HCT116 (cell line): ENCODE measurements around the gene SLC27A2. TPM values are rescaled to one million over a fixed set of nuclear protein-coding genes. Genes with fewer than 3 reads are reported as not detected.

ENCODE experiments used
- ATAC-seq: fragments of 200-7000 bp; cut with Tn5 transposase; 2 replicates; pipeline ENCODE4 v1.9.1; 2020; ENCODE audit warnings: mild to moderate bottlenecking, moderate library complexity
- BruUV-seq: library from RNA; stranded (reverse); fragments of 400-500 nt; replicated peaks from 2 replicates; lab custom pipeline; 2021; lab: Mats Ljungman, UMichigan
- CTCF ChIA-PET: fragments of 300-600 bp; sonication (Branson Sonifier 250); formaldehyde crosslinking; loops from one replicate; lab custom pipeline; 2021; ENCODE audit warnings: antibody characterized with exemption; lab: Charles Lee
- POLR2A ChIA-PET: fragments of 300-600, 350-600 bp; sonication (Branson Sonifier 250); formaldehyde crosslinking; loops from one replicate; lab custom pipeline; 2021; ENCODE audit warnings: antibody characterized with exemption; lab: Charles Lee
- RAD21 ChIA-PET, 2 experiments: fragments of 300-600 bp; sonication (Branson Sonifier 250); formaldehyde crosslinking; loops; one replicate each; lab custom pipeline; 2023; ENCODE audit warnings: low total read pairs in 2 of 2; ENCODE audit not compliant: uncharacterized antibody in 2 of 2, unreplicated experiment in 2 of 2, low non-redundant PET in 1 of 2; lab: Charles Lee
- DNase-seq: peaks from one replicate; pipeline ENCODE4 v3.0.0-alpha.2; 2010; ENCODE audit warnings: low read depth, low spot score
- H2AFZ ChIP-seq: fragments of 200-600 bp; shearing (Covaris generic), sonication (generic); 2 replicates; pipeline ENCODE4 v1.6.1; 2017; ENCODE audit warnings: low read depth, mixed run types, mixed read lengths, antibody characterized with exemption, low read length; ENCODE audit not compliant: poor library complexity, severe bottlenecking
- H3K27ac ChIP-seq: 2 replicates; pipeline ENCODE4 v1.5.1; 2012; ENCODE audit warnings: low read depth, low read length
- H3K27me3 ChIP-seq: fragments of 200-600 bp; sonication (generic); 2 replicates; pipeline ENCODE4 v1.6.1; 2016; ENCODE audit warnings: mixed run types, low read length, mixed read lengths; ENCODE audit not compliant: insufficient read depth
- H3K36me3 ChIP-seq, 2 experiments: fragments of 200-500 bp in 1 of 2; fragments of 200-600 bp in 1 of 2; sonication (Bioruptor generic) in 1 of 2; sonication (generic) in 1 of 2; 2 replicates each; pipeline versions ENCODE4 v1.5.1 to v1.6.1; 2014 to 2016; ENCODE audit warnings: low read length in 2 of 2, inconsistent platforms in 1 of 2, mixed read lengths in 1 of 2, mixed run types in 1 of 2; ENCODE audit not compliant: insufficient read depth in 2 of 2, control insufficient read depth in 1 of 2
- H3K4me1 ChIP-seq, 2 experiments: fragments of 200-600 bp in 1 of 2; sonication (generic) in 1 of 2; 2 replicates each; pipeline versions ENCODE4 v1.5.1 to v1.6.1; 2012 to 2017; ENCODE audit warnings: low read length in 2 of 2, inconsistent platforms in 1 of 2, mild to moderate bottlenecking in 1 of 2, mixed read lengths in 1 of 2, mixed run types in 1 of 2, moderate library complexity in 1 of 2; ENCODE audit not compliant: insufficient read depth in 2 of 2, control insufficient read depth in 1 of 2
- H3K4me2 ChIP-seq: fragments of 200-600 bp; sonication (generic); 2 replicates; pipeline ENCODE4 v1.6.1; 2017; ENCODE audit warnings: mixed run types, low read length, mixed read lengths
- H3K4me3 ChIP-seq, 2 experiments: fragments of 200-600 bp in 1 of 2; sonication (generic) in 1 of 2; replicated peaks in 1 of 2; 2 replicates each; pipeline ENCODE4 v1.5.1; 2011 to 2016; ENCODE audit warnings: low read length in 2 of 2, control low read depth in 1 of 2, low read depth in 1 of 2, mild to moderate bottlenecking in 1 of 2, mixed read lengths in 1 of 2, mixed run types in 1 of 2
- H3K79me2 ChIP-seq: fragments of 200-600 bp; sonication (generic); 2 replicates; pipeline ENCODE4 v1.6.1; 2017; ENCODE audit warnings: mild to moderate bottlenecking, mixed run types, low read length, moderate library complexity, mixed read lengths; ENCODE audit not compliant: insufficient read depth
- H3K9ac ChIP-seq: fragments of 200-600 bp; sonication (generic); 2 replicates; pipeline ENCODE4 v1.6.1; 2016; ENCODE audit warnings: low read length, mixed read lengths
- H3K9me2 ChIP-seq: fragments of 200-600 bp; sonication (generic), shearing (Covaris generic); 2 replicates; pipeline ENCODE4 v1.6.1; 2017; ENCODE audit warnings: mixed run types, mild to moderate bottlenecking, moderate library complexity; ENCODE audit not compliant: insufficient read depth
- H3K9me3 ChIP-seq, 2 experiments: fragments of 200-500 bp in 1 of 2; fragments of 200-600 bp in 1 of 2; sonication (Bioruptor generic) in 1 of 2; sonication (generic) in 1 of 2; 2 replicates each; pipeline ENCODE4 v1.6.1; 2014 to 2017; ENCODE audit warnings: low read length in 2 of 2, mixed read lengths in 2 of 2, inconsistent platforms in 1 of 2, low read depth in 1 of 2, mild to moderate bottlenecking in 1 of 2, mixed run types in 1 of 2, moderate library complexity in 1 of 2; ENCODE audit not compliant: control insufficient read depth in 1 of 2, insufficient read depth in 1 of 2
- H4K20me1 ChIP-seq: fragments of 200-600 bp; sonication (generic), shearing (Covaris generic); 2 replicates; pipeline ENCODE4 v1.6.1; 2017; ENCODE audit warnings: mixed run types, mild to moderate bottlenecking, moderate library complexity; ENCODE audit not compliant: insufficient read depth
- EZH2phosphoT487 ChIP-seq: fragments of 200-600 bp; IDR thresholded peaks from 2 replicates; pipeline ENCODE4 v1.6.1; 2018; ENCODE audit warnings: antibody characterized with exemption, borderline replicate concordance
- POLR2AphosphoS5 ChIP-seq: IDR thresholded peaks from 2 replicates; pipeline ENCODE4 v1.6.1; 2011; ENCODE audit warnings: mild to moderate bottlenecking, low read depth, low read length, moderate library complexity
- TCF7L2 ChIP-seq: IDR thresholded peaks from 2 replicates; pipeline ENCODE4 v1.7.0; 2011; ENCODE audit warnings: borderline replicate concordance, inconsistent platforms; ENCODE audit not compliant: insufficient read depth, insufficient read length; ENCODE audit errors: extremely low read depth
- YY1 ChIP-seq: IDR thresholded peaks from 2 replicates; pipeline ENCODE4 v1.6.1; 2011; ENCODE audit warnings: low read length, low read depth, moderate library complexity, mild to moderate bottlenecking; ENCODE audit not compliant: insufficient replicate concordance; ENCODE audit errors: extremely low read depth
- ZFX ChIP-seq: fragments of 450-650 bp; IDR thresholded peaks from 2 replicates; pipeline ENCODE4 v1.6.1; 2017
- intact Hi-C: fragments of 100-400 bp; cut with micrococcal nuclease; formaldehyde crosslinking; loops from 2 replicates; pipeline ENCODE4 v1.10.0; 2022
- total RNA-seq: library from RNA; stranded (reverse); gene quantifications from one replicate; pipeline ENCODE4 v1.2.1, GENCODE V29; 2021; ENCODE audit not compliant: unreplicated experiment
- TF ChIP-seq, protein P1 (sequence below): IDR thresholded peaks from 2 replicates; pipeline ENCODE4 v1.6.1; 2012
- TF ChIP-seq, protein P2 (sequence below), 3 experiments: fragments of 200-600 bp in 1 of 3; sonication (generic) in 1 of 3; IDR thresholded peaks in 2 of 3; conservative IDR thresholded peaks in 1 of 3; 2 replicates each; pipeline ENCODE4 v1.5.1; 2012 to 2017; ENCODE audit warnings: low read depth in 2 of 3, low read length in 2 of 3, antibody characterized with exemption in 1 of 3, borderline replicate concordance in 1 of 3, control low read depth in 1 of 3, mild to moderate bottlenecking in 1 of 3, mixed read lengths in 1 of 3, mixed run types in 1 of 3, moderate library complexity in 1 of 3; ENCODE audit not compliant: insufficient read depth in 1 of 3

Gene SLC27A2
- total RNA-seq, 1 experiment from 2014 or later, result 14.0 TPM

DNA sequence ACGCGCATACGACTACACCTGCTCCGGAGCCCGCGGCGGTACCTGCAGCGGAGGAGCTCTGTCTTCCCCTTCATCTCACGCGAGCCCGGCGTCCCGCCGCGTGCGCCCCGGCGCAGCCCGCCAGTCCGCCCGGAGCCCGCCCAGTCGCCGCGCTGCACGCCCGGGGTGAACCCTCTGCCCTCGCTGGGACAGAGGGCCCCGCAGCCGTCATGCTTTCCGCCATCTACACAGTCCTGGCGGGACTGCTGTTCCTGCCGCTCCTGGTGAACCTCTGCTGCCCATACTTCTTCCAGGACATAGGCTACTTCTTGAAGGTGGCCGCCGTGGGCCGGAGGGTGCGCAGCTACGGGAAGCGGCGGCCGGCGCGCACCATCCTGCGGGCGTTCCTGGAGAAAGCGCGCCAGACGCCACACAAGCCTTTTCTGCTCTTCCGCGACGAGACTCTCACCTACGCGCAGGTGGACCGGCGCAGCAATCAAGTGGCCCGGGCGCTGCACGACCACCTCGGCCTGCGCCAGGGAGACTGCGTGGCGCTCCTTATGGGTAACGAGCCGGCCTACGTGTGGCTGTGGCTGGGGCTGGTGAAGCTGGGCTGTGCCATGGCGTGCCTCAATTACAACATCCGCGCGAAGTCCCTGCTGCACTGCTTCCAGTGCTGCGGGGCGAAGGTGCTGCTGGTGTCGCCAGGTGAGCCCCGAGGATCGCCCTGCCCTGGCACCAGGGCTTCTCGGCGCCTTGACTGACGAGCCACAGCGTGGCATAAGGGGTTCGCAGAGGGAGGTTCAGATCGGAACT is 420 bp downstream of the SLC27A2 start:
- no peaks in the 10 kb centered on the region for H3K36me3 ChIP-seq
- ChIA-PET POLR2A (interaction anchor here (0.8 kb wide), 1 partner anchor 10 kb away, joined by 4 read pairs; no protein-coding TSS in a partner anchor), CTCF (interaction anchor here (0.6 to 2.7 kb wide), 2 partner anchors 34 to 134 kb away, joined by 4 to 10 read pairs; no protein-coding TSS in a partner anchor), RAD21 (interaction anchor here in 1 of 2 experiments (1.6 kb wide), 1 partner anchor 134 kb away, joined by 6 read pairs; no protein-coding TSS in a partner anchor)
- H3K9me3 ChIP-seq, result no peaks in the 10 kb centered on the region
- ATAC-seq (peak; percentile 79), DNase-seq (peak; percentile 8)
- H3K4me2 ChIP-seq, result peak overlapping the region; percentile 97
- H3K9me2 ChIP-seq, result no peaks in the 10 kb centered on the region
- BruUV-seq, result no TSS peak
- no peaks in the 10 kb centered on the region for H3K79me2 ChIP-seq
- intact Hi-C loops, result no loop called here
- H4K20me1 ChIP-seq, result no peaks in the 10 kb centered on the region
- peak overlapping the region; percentile 56 to 68 for H3K4me3 ChIP-seq
- peak overlapping the region; percentile 87 for H2AFZ ChIP-seq
- H3K9ac ChIP-seq, result peak overlapping the region; percentile 63
- TF ChIP-seq, protein P1, sequence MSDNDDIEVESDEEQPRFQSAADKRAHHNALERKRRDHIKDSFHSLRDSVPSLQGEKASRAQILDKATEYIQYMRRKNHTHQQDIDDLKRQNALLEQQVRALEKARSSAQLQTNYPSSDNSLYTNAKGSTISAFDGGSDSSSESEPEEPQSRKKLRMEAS, result peak; percentile 34
- no peak for TF ChIP-seq EZH2phosphoT487
- TF ChIP-seq YY1, result no peak
- TF ChIP-seq TCF7L2, result peak; percentile 34
- TF ChIP-seq, protein P2, sequence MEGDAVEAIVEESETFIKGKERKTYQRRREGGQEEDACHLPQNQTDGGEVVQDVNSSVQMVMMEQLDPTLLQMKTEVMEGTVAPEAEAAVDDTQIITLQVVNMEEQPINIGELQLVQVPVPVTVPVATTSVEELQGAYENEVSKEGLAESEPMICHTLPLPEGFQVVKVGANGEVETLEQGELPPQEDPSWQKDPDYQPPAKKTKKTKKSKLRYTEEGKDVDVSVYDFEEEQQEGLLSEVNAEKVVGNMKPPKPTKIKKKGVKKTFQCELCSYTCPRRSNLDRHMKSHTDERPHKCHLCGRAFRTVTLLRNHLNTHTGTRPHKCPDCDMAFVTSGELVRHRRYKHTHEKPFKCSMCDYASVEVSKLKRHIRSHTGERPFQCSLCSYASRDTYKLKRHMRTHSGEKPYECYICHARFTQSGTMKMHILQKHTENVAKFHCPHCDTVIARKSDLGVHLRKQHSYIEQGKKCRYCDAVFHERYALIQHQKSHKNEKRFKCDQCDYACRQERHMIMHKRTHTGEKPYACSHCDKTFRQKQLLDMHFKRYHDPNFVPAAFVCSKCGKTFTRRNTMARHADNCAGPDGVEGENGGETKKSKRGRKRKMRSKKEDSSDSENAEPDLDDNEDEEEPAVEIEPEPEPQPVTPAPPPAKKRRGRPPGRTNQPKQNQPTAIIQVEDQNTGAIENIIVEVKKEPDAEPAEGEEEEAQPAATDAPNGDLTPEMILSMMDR (IDR thresholded peaks at IDR 0.05 in 2 of 3, conservative IDR thresholded peaks at IDR 0.05 in 1 of 3; ENCODE audit: borderline replicate concordance in 1 of 3, insufficient read depth in 1 of 3, low read depth in 2 of 3, low read length in 2 of 3), result 0 out of 6 replicates have a peak, but pooled peaks of 1 of the 3 experiments have one; percentile 5
- TF ChIP-seq ZFX, result peak; percentile 54
- peak; percentile 65 for TF ChIP-seq POLR2AphosphoS5
- H3K27me3 ChIP-seq, result no peaks in the 10 kb centered on the region
- peak overlapping the region; percentile 43; the same call in 1 of the 2 replicates for H3K27ac ChIP-seq
- H3K4me1 ChIP-seq, result peaks cover 9 to 20% of the 10 kb centered on the region in 2 experiments; a peak in 3 of 4 replicates
